HT1080 (cell line): ENCODE measurements around the gene NEFH. TPM values are rescaled to one million over a fixed set of nuclear protein-coding genes. Genes with fewer than 3 reads are reported as not detected.

Source experiments
- DNase-seq: peaks from one replicate; pipeline ENCODE4 v3.0.0-alpha.2; 2015; ENCODE audit warnings: low read depth
- total RNA-seq: library from RNA; depleted of rRNA; stranded (reverse); fragments of >200 nt; shearing (Covaris generic); gene quantifications from 2 replicates; pipeline ENCODE4 v1.2.3, GENCODE V29; 2014

Gene NEFH
- total RNA-seq, 1 experiment from 2014 or later, result not detected

GRCh38 chr22:29459773-29460172 is 20.2 kb upstream of the NEFH start:
- DNase-seq, result no peak

- no peak for DNase-seq
Measured at GRCh38 chr22:29461263-29461662, 18.8 kb upstream of the NEFH start.

- no peak for DNase-seq
Measured at GRCh38 chr22:29463629-29464028, 16.4 kb upstream of the NEFH start.

GRCh38 chr22:29464581-29464980 is 15.4 kb upstream of the NEFH start:
- DNase-seq, result no peak

GRCh38 chr22:29469755-29470154 is 10.3 kb upstream of the NEFH start:
- no peak for DNase-seq

GRCh38 chr22:29470159-29470855 is 9.7 kb upstream of the NEFH start:
- DNase-seq, result peak; percentile 47

- DNase-seq, result no peak
Measured at GRCh38 chr22:29473001-29473400, 7.0 kb upstream of the NEFH start.

- DNase-seq, result no peak
Measured at GRCh38 chr22:29475550-29475949, 4.5 kb upstream of the NEFH start.

- DNase-seq, result no peak
Measured at GRCh38 chr22:29476116-29476515, 3.9 kb upstream of the NEFH start.

GRCh38 chr22:29477723-29478318 is 2.2 kb upstream of the NEFH start:
- no peak for DNase-seq

- no peak for DNase-seq
Measured at GRCh38 chr22:29478326-29479276, 1.4 kb upstream of the NEFH start.

GRCh38 chr22:29480262-29480511 is 169 bp downstream of the NEFH start:
- no peak for DNase-seq

GRCh38 chr22:29480512-29481264 is 670 bp downstream of the NEFH start:
- DNase-seq, result no peak

- DNase-seq, result no peak
Measured at GRCh38 chr22:29481265-29482000, 1.4 kb downstream of the NEFH start.

GRCh38 chr22:29482253-29482652 is 2.2 kb downstream of the NEFH start:
- no peak for DNase-seq

- DNase-seq, result no peak
Measured at GRCh38 chr22:29482726-29483125, 2.7 kb downstream of the NEFH start.

- no peak for DNase-seq
Measured at GRCh38 chr22:29483254-29483653, 3.2 kb downstream of the NEFH start.

- DNase-seq, result no peak
Measured at GRCh38 chr22:29484642-29485041, 4.6 kb downstream of the NEFH start.

GRCh38 chr22:29485448-29485847 is 5.4 kb downstream of the NEFH start:
- DNase-seq, result no peak

- no peak for DNase-seq
Measured at GRCh38 chr22:29487426-29487986, 7.5 kb downstream of the NEFH start.
